H9 (cell line): ENCODE data around the gene TXNRD1. TPM values are rescaled to one million over a fixed set of nuclear protein-coding genes. Genes with fewer than 3 reads are reported as not detected.

Source experiments
- DNase-seq: peaks from one replicate; pipeline ENCODE4 v3.0.0-alpha.2; 2017
- H2AFZ ChIP-seq: one replicate; pipeline ENCODE4 v1.6.1; 2013; ENCODE audit warnings: mild to moderate bottlenecking, low read length, control low read depth, moderate library complexity
- H2AK5ac ChIP-seq: 2 replicates; pipeline ENCODE4 v1.6.1; 2013; ENCODE audit warnings: low read length, control low read depth, mixed read lengths; ENCODE audit not compliant: insufficient read length
- H2BK120ac ChIP-seq: one replicate; pipeline ENCODE4 v1.6.1; 2013; ENCODE audit warnings: low read depth, mild to moderate bottlenecking, low read length, control low read depth, inconsistent platforms; ENCODE audit not compliant: poor library complexity, severe bottlenecking
- H2BK12ac ChIP-seq: 2 replicates; pipeline ENCODE4 v1.6.1; 2013; ENCODE audit warnings: low read length, control low read depth, mixed read lengths, low read depth; ENCODE audit not compliant: insufficient read length
- H2BK15ac ChIP-seq: 2 replicates; pipeline ENCODE4 v1.6.1; 2013; ENCODE audit warnings: low read depth, low read length, control low read depth
- H2BK20ac ChIP-seq: one replicate; pipeline ENCODE4 v1.6.1; 2013; ENCODE audit warnings: low read depth, mild to moderate bottlenecking, low read length, control low read depth, inconsistent platforms; ENCODE audit not compliant: poor library complexity, severe bottlenecking
- H2BK5ac ChIP-seq: 2 replicates; pipeline ENCODE4 v1.6.1; 2013; ENCODE audit warnings: low read length, control low read depth, mixed read lengths; ENCODE audit not compliant: insufficient read length
- H3K14ac ChIP-seq: 2 replicates; pipeline ENCODE4 v1.6.1; 2013; ENCODE audit warnings: low read length, control low read depth; ENCODE audit not compliant: insufficient read depth
- H3K18ac ChIP-seq: 2 replicates; pipeline ENCODE4 v1.6.1; 2013; ENCODE audit warnings: low read depth, mild to moderate bottlenecking, mixed read lengths, low read length, control low read depth; ENCODE audit not compliant: insufficient read length
- H3K23ac ChIP-seq: 2 replicates; pipeline ENCODE4 v1.6.1; 2013; ENCODE audit warnings: low read length, control low read depth, mixed read lengths, low read depth; ENCODE audit not compliant: insufficient read length
- H3K23me2 ChIP-seq: 2 replicates; pipeline ENCODE4 v1.6.1; 2013; ENCODE audit warnings: low read depth, mild to moderate bottlenecking, mixed read lengths, low read length, control low read depth; ENCODE audit not compliant: insufficient read length, poor library complexity, severe bottlenecking
- H3K27ac ChIP-seq: 2 replicates; pipeline ENCODE4 v1.5.1; 2013; ENCODE audit warnings: low read length, control low read depth, mixed read lengths, low read depth; ENCODE audit not compliant: insufficient read length
- H3K27me3 ChIP-seq: 2 replicates; pipeline ENCODE4 v1.6.1; 2013; ENCODE audit warnings: low read length, control low read depth, inconsistent platforms; ENCODE audit not compliant: insufficient read depth
- H3K4ac ChIP-seq: 2 replicates; pipeline ENCODE4 v1.6.1; 2013; ENCODE audit warnings: low read depth, mild to moderate bottlenecking, control low read depth, inconsistent platforms, low read length, moderate library complexity
- H3K4me1 ChIP-seq: 2 replicates; pipeline ENCODE4 v1.6.1; 2013; ENCODE audit warnings: low read length, control low read depth, inconsistent platforms; ENCODE audit not compliant: insufficient read depth
- H3K4me2 ChIP-seq: 2 replicates; pipeline ENCODE4 v1.6.1; 2013; ENCODE audit warnings: low read length, control low read depth, mixed read lengths; ENCODE audit not compliant: insufficient read length, insufficient read depth
- H3K56ac ChIP-seq: 2 replicates; pipeline ENCODE4 v1.6.1; 2013; ENCODE audit warnings: low read depth, mild to moderate bottlenecking, mixed read lengths, low read length, control low read depth; ENCODE audit not compliant: insufficient read length
- H3K79me1 ChIP-seq: 2 replicates; pipeline ENCODE4 v1.6.1; 2013; ENCODE audit warnings: low read depth, mild to moderate bottlenecking, moderate library complexity, low read length, control low read depth, inconsistent platforms; ENCODE audit not compliant: insufficient read depth, poor library complexity, severe bottlenecking
- H3K79me2 ChIP-seq: 2 replicates; pipeline ENCODE4 v1.6.1; 2013; ENCODE audit warnings: low read length, control low read depth, inconsistent platforms; ENCODE audit not compliant: insufficient read depth
- H3K9ac ChIP-seq: 2 replicates; pipeline ENCODE4 v1.6.1; 2013; ENCODE audit warnings: low read length, control low read depth, mixed read lengths; ENCODE audit not compliant: insufficient read length; ENCODE audit errors: extremely low read depth
- H3K9me3 ChIP-seq: one replicate; pipeline ENCODE4 v1.6.1; 2013; ENCODE audit warnings: low read depth, low read length, inconsistent platforms; ENCODE audit not compliant: control insufficient read depth
- H3T11ph ChIP-seq: one replicate; pipeline ENCODE4 v1.6.1; 2013; ENCODE audit warnings: mild to moderate bottlenecking, low read length, control low read depth, inconsistent platforms
- H4K20me1 ChIP-seq: one replicate; pipeline ENCODE4 v1.6.1; 2013; ENCODE audit not compliant: control insufficient read depth, insufficient read length, insufficient read depth
- H4K5ac ChIP-seq: 2 replicates; pipeline ENCODE4 v1.6.1; 2013; ENCODE audit warnings: low read depth, mild to moderate bottlenecking, mixed read lengths, low read length, control low read depth; ENCODE audit not compliant: insufficient read length
- H4K8ac ChIP-seq: replicated peaks from 2 replicates; pipeline ENCODE4 v1.6.1; 2013; ENCODE audit warnings: low read length, control low read depth, mixed read lengths, low read depth; ENCODE audit not compliant: insufficient read length
- H4K91ac ChIP-seq: 2 replicates; pipeline ENCODE4 v1.6.1; 2013; ENCODE audit warnings: low read depth, mild to moderate bottlenecking, moderate library complexity, mixed read lengths, low read length, control low read depth; ENCODE audit not compliant: insufficient read length
- H3K27ac Mint-ChIP-seq, 3 experiments: 2 replicates in 2 of 3; 3 replicates in 1 of 3; pipeline ENCODE4 v1.8.0; 2020 to 2021; ENCODE audit warnings: mixed read lengths in 3 of 3, mild to moderate bottlenecking in 1 of 3, moderate library complexity in 1 of 3
- H3K27me3 Mint-ChIP-seq: 2 replicates; pipeline ENCODE4 v1.8.0; 2021; ENCODE audit warnings: low read depth, mild to moderate bottlenecking, moderate library complexity, mixed read lengths
- H3K36me3 Mint-ChIP-seq, 3 experiments: 2 replicates in 2 of 3; 3 replicates in 1 of 3; pipeline ENCODE4 v1.8.0; 2020 to 2021; ENCODE audit warnings: low read depth in 3 of 3, mixed read lengths in 3 of 3; ENCODE audit not compliant: insufficient read depth in 1 of 3
- H3K4me1 Mint-ChIP-seq, 2 experiments: 2 replicates each; pipeline ENCODE4 v1.8.0; 2020; ENCODE audit warnings: mixed read lengths in 2 of 2
- H3K4me3 Mint-ChIP-seq, 2 experiments: 2 replicates in 1 of 2; 3 replicates in 1 of 2; pipeline ENCODE4 v1.8.0; 2020 to 2021; ENCODE audit warnings: mild to moderate bottlenecking in 2 of 2, mixed read lengths in 2 of 2, moderate library complexity in 1 of 2
- H3K9me3 Mint-ChIP-seq, 2 experiments: 2 replicates in 1 of 2; 3 replicates in 1 of 2; pipeline ENCODE4 v1.8.0; 2020; ENCODE audit warnings: mild to moderate bottlenecking in 2 of 2, mixed read lengths in 2 of 2, moderate library complexity in 1 of 2
- CTCF ChIP-seq: fragments of 200-600 bp; sonication (generic); conservative IDR thresholded peaks from 3 replicates; pipeline ENCODE4 v1.8.0; 2021; ENCODE audit warnings: antibody characterized with exemption, mild to moderate bottlenecking
- WGBS: extraction: QIAGEN DNeasy Blood & Tissue Kit; methylation state at CpG from one replicate; pipeline ENCODE4 v1.1.7; 2013; ENCODE audit warnings: missing lambda C conversion rate, low lambda C conversion rate, mixed read lengths; ENCODE audit not compliant: insufficient read length; ENCODE audit errors: extremely low coverage; 5-methylcytosine and 5-hydroxymethylcytosine counted together
- total RNA-seq: library from RNA; stranded (reverse); gene quantifications from 2 replicates; pipeline ENCODE4 v1.2.1, GENCODE V29; 2021

Gene TXNRD1
- total RNA-seq, 1 experiment from 2014 or later, result 100 TPM

GRCh38 chr12:104304261-104305009 is 88.9 kb downstream of the TXNRD1 start:
- Mint-ChIP-seq H3K36me3 (peaks cover 17 to 37% (median 22%) of the 10 kb centered on the region in 3 experiments; a peak in 6 of 7 replicates), H3K27ac (no peak overlapping the region), H3K4me3 (peak overlapping the region in 1 of 2 experiments; percentile 57; a peak in 1 of 5 replicates), H3K27me3 (no peaks in the 10 kb centered on the region), H3K4me1 (peaks cover 48 to 50% of the 10 kb centered on the region in 2 experiments), H3K9me3 (no peaks in the 10 kb centered on the region)
- H3K9ac ChIP-seq, result no peak overlapping the region
- H2BK15ac ChIP-seq, result no peak overlapping the region
- no peaks in the 10 kb centered on the region for H3K79me1 ChIP-seq
- no peak overlapping the region for H3K27ac ChIP-seq
- no peak overlapping the region for H3K56ac ChIP-seq
- H3K4me1 ChIP-seq, result no peaks in the 10 kb centered on the region
- no peak overlapping the region for H2AK5ac ChIP-seq
- no peak overlapping the region for H3T11ph ChIP-seq
- peaks cover 3% of the 10 kb centered on the region for H3K23me2 ChIP-seq
- no peak overlapping the region for H3K18ac ChIP-seq
- no peaks in the 10 kb centered on the region for H4K20me1 ChIP-seq
- H3K14ac ChIP-seq, result no peak overlapping the region
- H2BK5ac ChIP-seq, result no peak overlapping the region
- H2BK120ac ChIP-seq, result no peak overlapping the region
- no peak for TF ChIP-seq CTCF
- H4K5ac ChIP-seq, result no peak overlapping the region
- H3K4me2 ChIP-seq, result peak overlapping the region; percentile 26
- no CpG with 5 or more reads among the region's 10 CpGs for WGBS
- no peak overlapping the region for H4K8ac ChIP-seq
- no peak overlapping the region for H4K91ac ChIP-seq
- no peak overlapping the region for H3K4ac ChIP-seq
- peaks cover 13% of the 10 kb centered on the region; the same call in 1 of the 2 replicates for H3K79me2 ChIP-seq
- H3K23ac ChIP-seq, result no peak overlapping the region
- H2BK12ac ChIP-seq, result no peak overlapping the region
- no peaks in the 10 kb centered on the region for H3K27me3 ChIP-seq
- no peak overlapping the region for H2BK20ac ChIP-seq
- no peaks in the 10 kb centered on the region for H3K9me3 ChIP-seq
- no peak for DNase-seq
- no peak overlapping the region for H2AFZ ChIP-seq
